Karpas-422 (cell line): Measurements from ENCODE around the gene NOP56. TPM values are rescaled to one million over a fixed set of nuclear protein-coding genes. Genes with fewer than 3 reads are reported as not detected.
A peak's percentile ranks its signal among the peaks of the same experiment; 100 is the strongest.

Experiments used
- DNase-seq: peaks from one replicate; pipeline ENCODE4 v3.0.0-alpha.2; 2015
- H2AFZ ChIP-seq: fragments of 200-600 bp; sonication (generic); 2 replicates; pipeline ENCODE4 v1.6.1; 2014; ENCODE audit warnings: antibody characterized with exemption, low read length, mixed read lengths
- H3K27ac ChIP-seq: fragments of 200-600 bp; sonication (generic); 2 replicates; pipeline ENCODE4 v1.5.1; 2014; ENCODE audit warnings: mild to moderate bottlenecking, low read length, moderate library complexity
- H3K27me3 ChIP-seq: fragments of 200-600 bp; sonication (generic); 2 replicates; pipeline ENCODE4 v1.6.1; 2014; ENCODE audit warnings: low read length, mixed read lengths
- H3K36me3 ChIP-seq: fragments of 200-600 bp; sonication (generic); 2 replicates; pipeline ENCODE4 v1.6.1; 2014; ENCODE audit warnings: low read length, mixed read lengths; ENCODE audit not compliant: insufficient read depth
- H3K4me1 ChIP-seq: fragments of 200-600 bp; sonication (generic); 2 replicates; pipeline ENCODE4 v1.6.1; 2014; ENCODE audit warnings: mild to moderate bottlenecking, low read length, mixed read lengths
- H3K4me2 ChIP-seq: fragments of 200-600 bp; sonication (generic); 2 replicates; pipeline ENCODE4 v1.6.1; 2014; ENCODE audit warnings: low read length, low read depth, mild to moderate bottlenecking; ENCODE audit not compliant: poor library complexity, severe bottlenecking
- H3K4me3 ChIP-seq: fragments of 200-600 bp; sonication (generic); 2 replicates; pipeline ENCODE4 v1.5.1; 2014; ENCODE audit warnings: mild to moderate bottlenecking, antibody characterized with exemption, low read length, mixed read lengths
- H3K79me2 ChIP-seq: fragments of 200-600 bp; sonication (generic); 2 replicates; pipeline ENCODE4 v1.6.1; 2014; ENCODE audit warnings: mild to moderate bottlenecking, low read length, mixed read lengths
- H3K9ac ChIP-seq: fragments of 200-600 bp; sonication (generic); 2 replicates; pipeline ENCODE4 v1.6.0; 2014; ENCODE audit warnings: low read length
- H3K9me2 ChIP-seq: fragments of 200-600 bp; sonication (generic), shearing (Covaris generic); replicated peaks from 2 replicates; pipeline ENCODE4 v1.6.0; 2014; ENCODE audit warnings: mild to moderate bottlenecking, low read length, moderate library complexity; ENCODE audit not compliant: insufficient read depth
- H3K9me3 ChIP-seq: fragments of 300-700, 200-600 bp; sonication (generic); 2 replicates; pipeline ENCODE4 v1.6.1; 2014; ENCODE audit warnings: low read length, mixed read lengths
- H4K20me1 ChIP-seq: fragments of 200-600 bp; sonication (generic); 2 replicates; pipeline ENCODE4 v1.6.1; 2014; ENCODE audit warnings: mild to moderate bottlenecking, antibody characterized with exemption, low read length, low read depth; ENCODE audit not compliant: insufficient read depth
- total RNA-seq: library from RNA; depleted of rRNA; stranded (reverse); fragments of >200 nt; shearing (Covaris generic); gene quantifications from 2 replicates; pipeline ENCODE4 v1.2.3, GENCODE V29; 2014; ENCODE audit warnings: low replicate concordance

The NOP56 gene
- total RNA-seq, 1 experiment from 2014 or later, result 192 TPM

GRCh38 chr20:2658414-2659354 is 6.3 kb downstream of the NOP56 start:
- no peaks in the 10 kb centered on the region for H3K9me2 ChIP-seq
- no peak overlapping the region for H3K27ac ChIP-seq
- H3K9ac ChIP-seq, result no peak overlapping the region
- no peak overlapping the region for H3K4me2 ChIP-seq
- DNase-seq, result peak; percentile 75
- H3K9me3 ChIP-seq, result no peaks in the 10 kb centered on the region
- no peak overlapping the region for H3K4me3 ChIP-seq
- H4K20me1 ChIP-seq, result peaks cover 40% of the 10 kb centered on the region
- peaks cover 24% of the 10 kb centered on the region for H3K79me2 ChIP-seq
- no peak overlapping the region for H2AFZ ChIP-seq
- no peaks in the 10 kb centered on the region for H3K27me3 ChIP-seq
- peaks cover 45% of the 10 kb centered on the region for H3K36me3 ChIP-seq
- H3K4me1 ChIP-seq, result peaks cover 22% of the 10 kb centered on the region

GRCh38 chr20:2659547-2659946 is 7.1 kb downstream of the NOP56 start:
- Histone ChIP-seq H3K27me3 (no peaks in the 10 kb centered on the region), H3K79me2 (peaks cover 18% of the 10 kb centered on the region), H4K20me1 (peaks cover 31% of the 10 kb centered on the region), H3K9ac (no peak overlapping the region), H2AFZ (no peak overlapping the region), H3K4me3 (no peak overlapping the region), H3K27ac (no peak overlapping the region), H3K9me2 (no peaks in the 10 kb centered on the region), H3K4me1 (peaks cover 18% of the 10 kb centered on the region), H3K36me3 (peaks cover 36% of the 10 kb centered on the region), H3K9me3 (no peaks in the 10 kb centered on the region), H3K4me2 (no peak overlapping the region)
- no peak for DNase-seq

- H3K4me3 ChIP-seq, result peak overlapping the region; percentile 93
- H3K36me3 ChIP-seq, result no peaks in the 10 kb centered on the region
- no peak for DNase-seq
- H3K27me3 ChIP-seq, result no peaks in the 10 kb centered on the region
- H3K9ac ChIP-seq, result peak overlapping the region; percentile 81
- H4K20me1 ChIP-seq, result 0 out of 2 replicates have a peak, but pooled peaks cover 4% of the 10 kb centered on the region
- H3K4me2 ChIP-seq, result peak overlapping the region; percentile 93
- peaks cover 13% of the 10 kb centered on the region for H3K79me2 ChIP-seq
- H3K9me3 ChIP-seq, result no peaks in the 10 kb centered on the region
- no peaks in the 10 kb centered on the region for H3K9me2 ChIP-seq
- no peak overlapping the region for H2AFZ ChIP-seq
- no peak overlapping the region for H3K27ac ChIP-seq
- peaks cover 15% of the 10 kb centered on the region for H3K4me1 ChIP-seq
These were observed 11.0 kb downstream of the NOP56 start for GRCh38 chr20:2663364-2663886.

- H4K20me1 ChIP-seq, result no peaks in the 10 kb centered on the region
- peak within 1 kb of the TSS; percentile 81 for H3K27ac ChIP-seq
- H3K79me2 ChIP-seq, result peaks cover 13% of the 10 kb centered on the region
- peak within 1 kb of the TSS; percentile 80; the same call in 1 of the 2 replicates for H2AFZ ChIP-seq
- no peaks in the 10 kb centered on the region for H3K9me3 ChIP-seq
- H3K9ac ChIP-seq, result peak within 1 kb of the TSS; percentile 81
- H3K9me2 ChIP-seq, result no peaks in the 10 kb centered on the region
- peak within 1 kb of the TSS; percentile 93 for H3K4me3 ChIP-seq
- H3K4me2 ChIP-seq, result peak within 1 kb of the TSS; percentile 93
- H3K4me1 ChIP-seq, result peaks cover 15% of the 10 kb centered on the region
- no peaks in the 10 kb centered on the region for H3K27me3 ChIP-seq
- H3K36me3 ChIP-seq, result no peaks in the 10 kb centered on the region
- peak; percentile 96 for DNase-seq
These were observed 11.7 kb downstream of the NOP56 start, which contains the start of gene IDH3B for GRCh38 chr20:2663887-2664719. TSS of gene IDH3B (minus strand) at chr20:2664216. CDS start at chr20:2664188, 28 bp downstream.

GRCh38 chr20:2671977-2672376 is 19.5 kb downstream of the NOP56 start:
- Histone ChIP-seq H3K9me3 (no peaks in the 10 kb centered on the region), H3K4me3 (no peak overlapping the region), H4K20me1 (no peaks in the 10 kb centered on the region), H3K4me2 (no peak overlapping the region), H3K79me2 (no peaks in the 10 kb centered on the region), H3K27ac (no peak overlapping the region), H3K36me3 (no peaks in the 10 kb centered on the region), H3K9me2 (no peaks in the 10 kb centered on the region), H3K4me1 (no peaks in the 10 kb centered on the region), H3K27me3 (no peaks in the 10 kb centered on the region), H3K9ac (no peak overlapping the region), H2AFZ (no peak overlapping the region)
- peak; percentile 69 for DNase-seq

GRCh38 chr20:2672446-2672845 is 20.0 kb downstream of the NOP56 start:
- no peak for DNase-seq
- H4K20me1 ChIP-seq, result no peaks in the 10 kb centered on the region
- no peak overlapping the region for H3K4me3 ChIP-seq
- H3K79me2 ChIP-seq, result no peaks in the 10 kb centered on the region
- no peaks in the 10 kb centered on the region for H3K36me3 ChIP-seq
- H3K9me3 ChIP-seq, result no peaks in the 10 kb centered on the region
- no peak overlapping the region for H2AFZ ChIP-seq
- no peaks in the 10 kb centered on the region for H3K4me1 ChIP-seq
- H3K9ac ChIP-seq, result no peak overlapping the region
- H3K4me2 ChIP-seq, result no peak overlapping the region
- H3K27me3 ChIP-seq, result no peaks in the 10 kb centered on the region
- no peak overlapping the region for H3K27ac ChIP-seq
- no peaks in the 10 kb centered on the region for H3K9me2 ChIP-seq

GRCh38 chr20:2673453-2673852 is 21.0 kb downstream of the NOP56 start:
- Histone ChIP-seq H3K9ac (no peak overlapping the region), H3K4me2 (no peak overlapping the region), H3K27ac (no peak overlapping the region), H3K36me3 (no peaks in the 10 kb centered on the region), H3K9me2 (no peaks in the 10 kb centered on the region), H3K27me3 (no peaks in the 10 kb centered on the region), H4K20me1 (no peaks in the 10 kb centered on the region), H3K4me3 (no peak overlapping the region), H2AFZ (no peak overlapping the region), H3K9me3 (no peaks in the 10 kb centered on the region), H3K79me2 (no peaks in the 10 kb centered on the region), H3K4me1 (no peaks in the 10 kb centered on the region)
- no peak for DNase-seq

- no peak overlapping the region for H3K27ac ChIP-seq
- H4K20me1 ChIP-seq, result no peaks in the 10 kb centered on the region
- H3K36me3 ChIP-seq, result no peaks in the 10 kb centered on the region
- no peaks in the 10 kb centered on the region for H3K9me3 ChIP-seq
- H3K9ac ChIP-seq, result no peak overlapping the region
- H3K79me2 ChIP-seq, result no peaks in the 10 kb centered on the region
- peaks cover 3% of the 10 kb centered on the region; the same call in 1 of the 2 replicates for H3K4me1 ChIP-seq
- no peak overlapping the region for H3K4me2 ChIP-seq
- no peak overlapping the region for H3K4me3 ChIP-seq
- H3K27me3 ChIP-seq, result no peaks in the 10 kb centered on the region
- no peaks in the 10 kb centered on the region for H3K9me2 ChIP-seq
- DNase-seq, result no peak
- H2AFZ ChIP-seq, result no peak overlapping the region
These were observed 27.6 kb downstream of the NOP56 start for GRCh38 chr20:2680046-2680445.
